Ishikawa (cell line): ENCODE data around the gene LZTS3.

Source experiments
- CEBPB ChIP-seq: IDR thresholded peaks from 2 replicates; pipeline ENCODE4 v1.6.1; 2012
- CREB1 ChIP-seq: IDR thresholded peaks from 2 replicates; pipeline ENCODE4 v1.6.1; 2012; ENCODE audit warnings: low read depth
- EGR1 ChIP-seq: IDR thresholded peaks from 2 replicates; pipeline ENCODE4 v1.6.1; 2012
- EP300 ChIP-seq: IDR thresholded peaks from 2 replicates; pipeline ENCODE4 v1.6.1; 2012; ENCODE audit warnings: borderline replicate concordance
- FOXM1 ChIP-seq: IDR thresholded peaks from 2 replicates; pipeline ENCODE4 v1.6.1; 2012; ENCODE audit warnings: low read depth, borderline replicate concordance
- NFIC ChIP-seq: IDR thresholded peaks from 2 replicates; pipeline ENCODE4 v1.6.1; 2012
- RAD21 ChIP-seq: IDR thresholded peaks from 2 replicates; pipeline ENCODE4 v1.6.1; 2012; ENCODE audit warnings: low read depth
- TAF1 ChIP-seq: IDR thresholded peaks from 2 replicates; pipeline ENCODE4 v1.6.1; 2012; ENCODE audit warnings: low read depth, mild to moderate bottlenecking
- TCF12 ChIP-seq: IDR thresholded peaks from 2 replicates; pipeline ENCODE4 v1.6.1; 2012; ENCODE audit warnings: low read depth
- TEAD4 ChIP-seq: IDR thresholded peaks from 2 replicates; pipeline ENCODE4 v1.6.1; 2012
- YY1 ChIP-seq: IDR thresholded peaks from 2 replicates; pipeline ENCODE4 v1.6.1; 2012; ENCODE audit warnings: low read depth
- ZBTB7A ChIP-seq: IDR thresholded peaks from 2 replicates; pipeline ENCODE4 v1.6.1; 2012; ENCODE audit warnings: low read depth
- TF ChIP-seq, protein P1 (sequence below): IDR thresholded peaks from 2 replicates; pipeline ENCODE4 v1.6.1; 2012; ENCODE audit warnings: low read depth, mild to moderate bottlenecking
- TF ChIP-seq, protein P2 (sequence below): IDR thresholded peaks from 2 replicates; pipeline ENCODE4 v1.6.1; 2012
- TF ChIP-seq, protein P3 (sequence below): IDR thresholded peaks from 2 replicates; pipeline ENCODE4 v1.6.1; 2012

LZTS3 gene

DNA sequence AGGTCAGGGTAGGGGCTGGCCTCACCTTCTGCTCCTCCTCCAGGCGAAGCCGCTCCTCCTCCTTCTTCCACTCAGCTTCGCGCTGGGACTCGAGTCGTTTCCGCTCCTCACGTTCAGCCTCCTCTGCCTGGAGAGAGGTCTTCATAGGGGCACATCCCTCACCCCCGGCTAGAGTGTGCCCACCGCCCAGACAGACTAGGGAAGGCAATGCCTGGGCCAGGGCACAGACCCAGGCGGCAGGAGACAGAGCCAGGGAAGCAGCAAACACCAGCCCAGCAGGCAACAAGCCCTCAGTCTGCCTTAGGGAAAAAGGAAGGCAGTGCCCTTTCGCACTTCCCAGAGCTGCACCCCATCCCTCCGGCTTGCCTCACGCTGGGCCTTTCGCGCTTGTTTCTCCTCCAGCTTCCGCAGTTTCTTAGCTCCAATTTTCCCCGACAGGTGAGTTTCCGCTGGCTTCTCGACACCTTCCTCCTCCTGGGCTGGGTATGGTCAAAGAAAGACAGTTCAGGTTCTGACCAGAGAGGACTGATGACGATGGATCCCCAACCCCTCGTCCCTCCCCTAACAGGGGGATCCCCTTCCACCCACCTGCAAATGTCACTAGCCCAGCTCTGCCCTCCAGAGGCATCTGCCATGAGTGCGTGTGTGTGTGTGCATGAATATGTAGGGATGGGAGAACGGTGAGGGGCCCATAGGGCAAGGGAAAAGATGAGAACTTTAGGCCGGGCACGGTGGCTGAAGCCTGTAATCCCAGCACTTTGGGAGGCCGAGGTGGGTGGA lies 26.8 kb upstream of the LZTS3 start:
- TF ChIP-seq ZBTB7A (no peak), CREB1 (no peak), NFIC (no peak), RAD21 (no peak), TEAD4 (no peak), TAF1 (no peak), CEBPB (no peak), TCF12 (no peak), EGR1 (no peak), EP300 (no peak), YY1 (no peak), FOXM1 (no peak)
- TF ChIP-seq, protein P1, sequence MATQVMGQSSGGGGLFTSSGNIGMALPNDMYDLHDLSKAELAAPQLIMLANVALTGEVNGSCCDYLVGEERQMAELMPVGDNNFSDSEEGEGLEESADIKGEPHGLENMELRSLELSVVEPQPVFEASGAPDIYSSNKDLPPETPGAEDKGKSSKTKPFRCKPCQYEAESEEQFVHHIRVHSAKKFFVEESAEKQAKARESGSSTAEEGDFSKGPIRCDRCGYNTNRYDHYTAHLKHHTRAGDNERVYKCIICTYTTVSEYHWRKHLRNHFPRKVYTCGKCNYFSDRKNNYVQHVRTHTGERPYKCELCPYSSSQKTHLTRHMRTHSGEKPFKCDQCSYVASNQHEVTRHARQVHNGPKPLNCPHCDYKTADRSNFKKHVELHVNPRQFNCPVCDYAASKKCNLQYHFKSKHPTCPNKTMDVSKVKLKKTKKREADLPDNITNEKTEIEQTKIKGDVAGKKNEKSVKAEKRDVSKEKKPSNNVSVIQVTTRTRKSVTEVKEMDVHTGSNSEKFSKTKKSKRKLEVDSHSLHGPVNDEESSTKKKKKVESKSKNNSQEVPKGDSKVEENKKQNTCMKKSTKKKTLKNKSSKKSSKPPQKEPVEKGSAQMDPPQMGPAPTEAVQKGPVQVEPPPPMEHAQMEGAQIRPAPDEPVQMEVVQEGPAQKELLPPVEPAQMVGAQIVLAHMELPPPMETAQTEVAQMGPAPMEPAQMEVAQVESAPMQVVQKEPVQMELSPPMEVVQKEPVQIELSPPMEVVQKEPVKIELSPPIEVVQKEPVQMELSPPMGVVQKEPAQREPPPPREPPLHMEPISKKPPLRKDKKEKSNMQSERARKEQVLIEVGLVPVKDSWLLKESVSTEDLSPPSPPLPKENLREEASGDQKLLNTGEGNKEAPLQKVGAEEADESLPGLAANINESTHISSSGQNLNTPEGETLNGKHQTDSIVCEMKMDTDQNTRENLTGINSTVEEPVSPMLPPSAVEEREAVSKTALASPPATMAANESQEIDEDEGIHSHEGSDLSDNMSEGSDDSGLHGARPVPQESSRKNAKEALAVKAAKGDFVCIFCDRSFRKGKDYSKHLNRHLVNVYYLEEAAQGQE = no peak
- TF ChIP-seq, protein P2, sequence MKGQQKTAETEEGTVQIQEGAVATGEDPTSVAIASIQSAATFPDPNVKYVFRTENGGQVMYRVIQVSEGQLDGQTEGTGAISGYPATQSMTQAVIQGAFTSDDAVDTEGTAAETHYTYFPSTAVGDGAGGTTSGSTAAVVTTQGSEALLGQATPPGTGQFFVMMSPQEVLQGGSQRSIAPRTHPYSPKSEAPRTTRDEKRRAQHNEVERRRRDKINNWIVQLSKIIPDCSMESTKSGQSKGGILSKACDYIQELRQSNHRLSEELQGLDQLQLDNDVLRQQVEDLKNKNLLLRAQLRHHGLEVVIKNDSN = no peak
- TF ChIP-seq, protein P3, sequence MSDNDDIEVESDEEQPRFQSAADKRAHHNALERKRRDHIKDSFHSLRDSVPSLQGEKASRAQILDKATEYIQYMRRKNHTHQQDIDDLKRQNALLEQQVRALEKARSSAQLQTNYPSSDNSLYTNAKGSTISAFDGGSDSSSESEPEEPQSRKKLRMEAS = no peak

DNA sequence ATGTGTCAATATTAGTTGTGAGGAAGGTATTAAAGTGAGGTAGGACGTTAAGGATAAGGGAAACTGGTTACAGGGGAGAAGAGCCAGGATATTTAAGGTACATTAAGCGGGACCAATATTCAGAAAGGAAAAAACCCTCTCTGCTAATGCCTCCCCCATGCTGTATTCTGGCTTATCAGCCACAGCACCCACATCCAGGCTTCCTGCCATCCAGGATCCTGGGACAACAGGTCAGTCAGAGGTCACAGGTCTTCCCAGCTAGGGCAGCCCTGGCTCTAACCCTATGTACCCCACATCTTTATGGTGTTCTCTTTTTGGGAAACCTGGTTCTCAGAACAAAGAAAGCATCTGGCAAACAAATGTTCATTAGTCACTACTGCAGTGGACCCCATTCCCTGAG lies 25.9 kb upstream of the LZTS3 start:
- TF ChIP-seq TCF12 (no peak), ZBTB7A (no peak)

DNA sequence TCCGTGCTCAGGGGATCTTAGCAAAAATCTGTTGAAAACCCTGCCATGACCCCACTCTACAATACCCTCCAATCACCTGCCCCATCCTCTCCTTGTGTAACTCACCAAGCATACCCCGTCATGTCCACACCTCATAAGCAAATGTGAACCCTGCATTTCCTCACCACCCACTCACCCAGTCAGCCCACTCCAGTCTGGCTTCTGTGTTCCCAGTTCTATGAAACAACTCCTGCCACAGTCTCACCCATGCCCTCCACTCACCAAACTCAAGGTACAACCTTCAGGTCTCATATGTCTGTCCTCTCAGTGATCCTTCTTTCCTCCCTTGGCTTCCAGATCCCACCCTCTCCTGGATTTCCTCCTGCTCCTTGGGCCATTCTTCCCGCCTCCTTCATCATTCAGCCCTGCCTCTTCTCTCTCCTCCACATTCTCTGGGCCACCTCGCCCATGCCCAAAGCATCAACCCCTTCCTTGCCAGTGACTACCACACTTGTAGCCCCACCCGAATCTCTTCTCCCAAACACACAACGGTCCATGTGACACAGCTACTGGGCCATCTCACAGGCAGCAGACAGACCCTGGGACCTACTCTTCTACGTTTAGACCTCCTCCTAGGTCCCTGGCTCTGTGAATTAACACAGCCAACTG lies 22.4 kb upstream of the LZTS3 start:
- TF ChIP-seq, protein P3 = no peak
- TF ChIP-seq FOXM1 (no peak), CREB1 (no peak), EGR1 (no peak), CEBPB (no peak), ZBTB7A (no peak), EP300 (no peak)
- TF ChIP-seq, protein P1 = no peak

DNA sequence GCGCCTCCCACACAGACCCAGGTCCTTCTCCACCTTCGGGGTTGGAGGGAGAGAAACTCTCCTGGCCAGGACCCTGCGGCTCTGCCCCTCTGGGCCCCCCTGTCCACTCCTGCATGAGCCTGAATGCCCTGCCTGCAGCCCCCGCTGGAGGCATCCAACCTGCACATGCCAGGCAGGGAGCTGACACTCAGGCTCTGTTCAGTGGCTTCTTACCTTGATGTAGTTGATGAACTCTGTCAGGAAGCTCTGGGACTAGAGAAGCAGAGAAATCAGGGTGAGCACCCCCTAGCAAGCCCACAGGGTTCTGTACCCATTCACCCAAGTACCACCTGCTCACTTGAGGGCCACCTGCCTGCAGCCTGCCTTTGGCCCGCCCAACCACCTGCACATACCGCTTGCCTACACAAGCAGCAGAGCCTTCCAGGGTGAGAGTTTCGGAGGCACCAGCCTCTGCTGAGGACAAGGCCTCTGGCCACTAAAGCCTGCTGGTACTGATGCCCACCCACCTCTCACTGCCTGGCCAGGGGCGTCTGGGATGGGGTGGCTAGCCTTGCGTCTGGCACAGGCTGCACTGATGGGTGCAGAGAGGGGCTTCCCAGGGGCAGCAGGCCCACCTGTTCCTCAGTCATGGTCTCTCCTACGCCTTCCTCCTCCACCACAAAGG lies 21.4 kb upstream of the LZTS3 start:
- TF ChIP-seq NFIC = no peak
- TF ChIP-seq CEBPB = no peak
- TF ChIP-seq, protein P1 = no peak
- no peak for TF ChIP-seq TCF12
- no peak for TF ChIP-seq FOXM1
- no peak for TF ChIP-seq TEAD4
- TF ChIP-seq YY1 = no peak
- TF ChIP-seq RAD21 = no peak
- no peak for TF ChIP-seq EP300
- TF ChIP-seq, protein P2 = no peak
- TF ChIP-seq, protein P3 = no peak
- TF ChIP-seq TAF1 = no peak
